ENCODE measurements around the gene ANAPC5.
"Not testable (repeated sequence)": the region's sequence is repeated elsewhere in the genome, so short reads cannot be mapped to it uniquely, and the experiment has no call there.

The ANAPC5 gene

DNA sequence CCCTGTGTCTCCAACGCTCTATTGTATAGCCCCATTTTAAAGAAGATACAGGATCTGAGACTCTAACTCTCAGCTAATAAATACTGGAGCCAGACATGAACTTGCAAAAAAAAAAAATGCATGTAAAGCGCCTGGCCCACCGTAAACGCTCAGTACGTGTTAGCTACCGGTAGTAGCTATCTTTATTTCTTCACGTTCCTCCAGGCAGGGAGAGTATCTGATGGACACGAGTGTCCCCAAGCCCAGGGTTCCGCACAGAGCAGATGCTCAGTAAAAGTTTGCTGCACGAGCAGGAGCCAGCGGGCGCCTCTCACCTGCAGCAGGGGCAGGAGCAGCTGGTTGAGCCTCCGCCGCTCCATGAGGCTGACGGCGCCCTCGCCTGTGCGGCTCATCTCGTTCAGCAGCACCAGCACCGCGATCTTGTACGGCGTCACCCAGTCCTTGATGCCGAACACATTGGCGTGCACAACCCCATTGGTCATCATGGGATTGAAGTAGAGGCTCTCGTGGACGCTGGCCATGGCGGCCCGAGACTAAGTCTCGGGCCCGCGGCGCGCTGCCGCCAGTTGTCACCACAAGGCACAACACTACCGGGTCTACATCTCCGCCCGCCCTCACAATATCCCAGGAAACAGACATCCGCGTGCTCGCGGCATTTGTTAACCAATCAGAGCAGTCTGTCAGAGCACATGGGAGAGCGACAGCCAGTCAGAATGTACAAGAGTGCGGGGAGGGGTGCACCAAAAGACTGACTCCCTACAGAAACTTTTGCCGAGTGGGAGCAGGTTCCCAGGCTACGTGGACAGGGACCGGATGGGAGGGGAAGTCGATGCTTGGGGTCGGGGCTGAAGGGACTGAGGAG, at the start of gene ANAPC5:
TSS of gene ANAPC5 (minus strand) at position 592 of the 862 bp plus-strand sequence. CDS start at position 521, 71 bp downstream.
- peak; percentile 81 for DNase-seq

- peak; percentile 64 for DNase-seq
Observed at GRCh38 chr12:121400332-121401139, 48.3 kb upstream of the ANAPC5 start.

DNA sequence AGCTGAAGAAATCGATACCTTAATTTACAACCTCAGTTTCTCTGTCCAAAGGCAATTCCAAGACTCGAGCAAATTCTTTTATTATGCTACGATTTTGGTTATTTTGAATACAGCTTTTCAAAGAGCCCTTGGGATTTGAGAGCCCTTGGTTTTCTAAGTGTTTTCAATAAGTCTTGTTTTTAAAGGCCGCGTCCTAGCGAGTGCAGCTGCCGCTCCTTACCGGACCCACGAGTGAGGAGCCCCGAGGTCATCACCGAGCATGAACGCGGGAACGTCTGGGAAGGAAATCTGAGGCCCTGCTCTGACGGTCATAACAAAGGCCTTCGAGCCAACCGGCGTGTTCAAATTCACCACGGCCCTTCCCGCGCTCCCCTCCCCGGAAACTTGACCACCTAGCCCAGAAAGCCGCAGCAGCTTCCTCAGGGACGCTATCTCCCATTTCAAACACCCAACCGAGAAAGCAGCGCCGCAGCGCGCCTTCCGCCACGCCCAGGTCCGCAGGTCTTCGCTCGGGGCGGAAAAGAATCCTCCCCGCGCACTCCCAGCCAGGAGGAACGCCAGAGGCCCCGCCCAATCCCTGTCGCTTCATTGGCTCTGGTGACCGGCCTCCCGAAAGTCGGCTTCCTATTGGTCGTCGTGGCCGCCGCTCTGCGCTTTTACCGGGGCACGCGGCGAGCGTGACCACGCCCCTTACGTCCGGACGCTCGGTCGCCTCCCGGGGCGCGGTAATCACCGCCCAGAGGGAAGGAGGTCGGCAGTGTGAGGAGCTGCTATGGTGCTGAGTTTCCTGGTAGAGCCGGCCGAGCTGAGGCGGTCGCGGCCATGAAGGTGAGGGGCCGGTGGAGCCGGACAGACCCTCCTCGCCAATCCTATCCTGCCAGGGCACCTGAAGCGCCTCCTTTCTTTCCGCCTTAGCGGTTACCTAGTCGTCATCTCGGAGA, 47.5 kb upstream of the ANAPC5 start, which contains the start of gene RNF34:
TSS of gene RNF34 (plus strand) at position 728 of the 941 bp plus-strand sequence. CDS start at position 823, 95 bp downstream.
- peak; percentile 97 for DNase-seq

DNA sequence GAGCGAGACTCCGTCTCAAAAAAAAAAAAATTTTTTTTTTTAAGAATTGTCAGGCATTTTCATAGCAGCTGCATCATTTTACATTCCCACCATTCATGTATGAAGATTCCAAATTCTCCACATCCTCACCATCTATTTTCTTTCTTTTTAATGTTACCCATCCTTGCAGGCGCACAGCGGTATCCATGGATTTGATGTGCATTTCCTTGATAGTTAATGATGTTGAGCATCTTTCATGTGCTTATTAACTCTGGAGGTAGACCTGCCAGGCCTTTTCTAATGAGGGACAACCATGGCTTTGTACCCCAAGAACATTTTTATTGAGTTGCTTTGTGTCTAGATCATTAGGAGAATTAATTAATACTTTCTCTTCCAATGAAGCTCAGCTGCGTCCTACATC, 46.1 kb upstream of the ANAPC5 start:
- DNase-seq, result no peak

- DNase-seq, result no peak
Observed at GRCh38 chr12:121397521-121397920, 45.3 kb upstream of the ANAPC5 start.

- peak; percentile 8 for DNase-seq
Observed at GRCh38 chr12:121392325-121392716, 40.1 kb upstream of the ANAPC5 start.

- no peak for DNase-seq
Observed at GRCh38 chr12:121391619-121392324, 39.6 kb upstream of the ANAPC5 start.

- DNase-seq, result no peak
Observed at GRCh38 chr12:121390856-121391255, 38.6 kb upstream of the ANAPC5 start.

GRCh38 chr12:121388421-121388981, 36.3 kb upstream of the ANAPC5 start:
- DNase-seq, result no peak

DNA sequence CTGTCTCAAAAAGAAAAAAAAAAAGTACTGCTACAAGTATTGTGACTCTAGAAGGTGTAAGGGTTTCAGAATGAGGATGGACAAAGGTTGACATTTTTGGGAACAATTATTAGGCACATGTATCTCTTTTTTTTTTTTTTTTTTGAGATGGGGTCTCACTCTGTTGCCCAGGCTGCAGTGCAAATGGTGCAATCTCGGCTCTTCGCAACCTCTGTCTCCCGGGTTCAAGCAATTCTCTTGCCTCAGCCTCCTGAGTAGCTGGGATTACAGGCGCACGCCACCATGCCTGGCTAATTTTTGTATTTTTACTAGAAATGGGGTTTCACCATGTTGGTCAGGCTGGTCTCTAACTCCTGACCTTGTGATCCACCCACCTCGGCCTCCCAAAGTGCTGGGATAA, 32.7 kb upstream of the ANAPC5 start:
- not testable (repeated sequence) for DNase-seq

DNA sequence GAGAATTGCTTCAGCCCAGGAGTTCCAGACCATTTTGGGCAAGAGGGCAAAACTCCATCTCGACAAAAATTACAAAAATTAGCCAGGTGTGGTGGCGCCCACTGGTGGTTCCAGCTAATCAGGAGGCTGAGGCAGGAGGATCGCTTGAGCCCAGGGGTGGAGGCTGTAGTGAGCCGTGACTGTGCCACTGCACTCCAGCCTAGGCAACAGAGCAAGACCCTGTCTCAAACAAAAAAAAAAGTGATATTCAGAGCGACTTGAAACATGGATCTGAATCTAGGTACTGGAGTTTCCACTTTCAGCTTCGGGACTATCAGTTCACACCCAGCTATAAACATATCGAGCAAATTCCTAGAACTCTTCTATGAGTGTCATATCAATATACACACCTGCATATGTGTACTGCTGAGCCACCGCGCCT, 31.4 kb upstream of the ANAPC5 start:
- DNase-seq, result no peak

GRCh38 chr12:121379945-121380344, 27.7 kb upstream of the ANAPC5 start:
- DNase-seq, result no peak

DNA sequence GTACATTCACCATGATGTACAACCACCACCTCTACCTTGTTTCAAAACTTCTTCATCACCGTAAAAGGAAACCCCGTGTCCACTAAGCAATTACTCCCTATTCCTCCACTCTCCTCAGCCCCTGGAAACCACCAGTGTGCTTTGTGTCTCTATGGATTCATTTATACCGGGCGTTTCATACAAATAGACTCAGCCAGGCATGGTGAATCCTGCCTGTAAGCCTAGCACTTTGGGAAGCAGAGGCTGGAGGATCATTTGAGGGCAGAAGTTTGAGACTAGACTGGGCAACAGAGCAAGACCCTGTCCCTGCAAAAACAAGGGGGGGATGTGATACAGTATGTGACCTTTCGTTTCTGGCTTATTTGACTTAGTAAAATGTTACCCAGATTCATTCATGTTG, 26.5 kb upstream of the ANAPC5 start:
- DNase-seq, result no peak

GRCh38 chr12:121376754-121377697, 24.8 kb upstream of the ANAPC5 start:
- DNase-seq, result no peak

DNA sequence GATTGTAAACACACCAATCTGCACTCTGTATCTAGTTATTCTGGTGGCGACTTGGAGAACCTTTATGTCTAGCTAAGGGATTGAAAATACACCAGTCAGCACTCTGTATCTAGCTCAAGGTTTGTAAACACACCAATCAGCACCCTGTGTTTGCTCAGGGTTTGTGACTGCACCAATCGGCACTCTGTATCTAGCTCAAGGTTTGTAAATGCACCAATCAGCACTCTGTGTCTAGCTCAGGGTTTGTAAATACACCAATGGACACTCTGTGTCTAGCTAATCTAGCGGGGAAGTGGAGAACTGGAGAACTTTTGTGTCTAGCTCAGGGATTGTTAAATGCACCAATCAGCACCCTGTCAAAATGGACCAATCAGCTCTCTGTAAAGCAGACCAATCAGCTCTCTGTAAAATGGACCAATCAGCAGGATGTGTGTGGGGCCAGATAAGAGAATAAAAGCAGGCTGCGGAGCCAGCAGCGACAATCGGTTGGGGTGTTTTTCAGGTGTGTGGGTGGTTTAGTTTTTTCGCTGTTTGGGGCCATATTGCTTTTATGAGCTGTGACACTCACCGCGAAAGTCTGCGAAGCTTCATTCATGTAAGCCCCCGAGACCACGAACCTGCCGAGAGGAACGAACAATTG, 22.9 kb upstream of the ANAPC5 start:
- DNase-seq, result not testable (repeated sequence)

DNA sequence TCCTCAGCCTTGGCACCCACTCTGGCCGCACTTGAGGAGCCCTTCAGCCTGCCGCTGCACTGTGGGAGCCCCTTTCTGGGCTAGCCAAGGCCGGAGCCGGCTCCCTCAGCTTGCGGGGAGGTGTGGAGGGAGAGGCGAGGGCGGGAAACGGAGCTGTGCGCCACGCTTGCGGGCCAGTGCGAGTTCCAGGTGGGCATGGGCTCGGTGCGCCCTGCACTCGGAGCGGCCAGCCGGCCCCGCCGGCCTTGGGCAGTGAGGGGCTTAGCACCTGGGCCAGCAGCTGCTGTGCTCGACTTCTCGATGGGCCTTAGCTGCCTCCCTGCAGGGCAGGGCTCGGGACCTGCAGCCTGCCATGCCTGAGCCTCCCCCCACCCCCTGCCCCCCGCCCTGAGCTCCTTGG, 22.1 kb upstream of the ANAPC5 start:
- DNase-seq, result not testable (repeated sequence)

GRCh38 chr12:121373755-121374154, 21.5 kb upstream of the ANAPC5 start:
- DNase-seq, result no peak

DNA sequence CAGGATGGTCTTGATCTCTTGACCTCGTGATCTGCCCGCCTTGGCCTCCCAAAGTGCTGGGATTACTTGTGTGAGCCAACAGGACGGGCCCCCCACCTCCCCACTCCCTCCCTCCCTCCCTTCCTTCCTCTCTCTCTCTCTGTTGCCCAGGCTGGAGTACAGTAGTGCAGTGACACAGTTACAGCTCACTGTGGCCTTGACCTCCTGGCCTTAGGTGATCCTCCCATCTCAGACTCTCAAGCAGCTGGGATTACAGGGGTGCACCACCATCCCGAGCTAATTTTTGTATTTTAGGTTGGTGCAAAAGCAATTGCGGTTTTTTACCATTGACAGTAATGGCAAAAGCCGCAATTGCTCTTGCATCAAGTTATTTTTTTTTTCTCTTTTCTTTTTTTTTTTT, 19.2 kb upstream of the ANAPC5 start:
- no peak for DNase-seq

GRCh38 chr12:121366063-121366459, 13.8 kb upstream of the ANAPC5 start:
- DNase-seq, result no peak
